ENCODE measurements around the gene AIG1. TPM values are rescaled to one million over a fixed set of nuclear protein-coding genes. Genes with fewer than 3 reads are reported as not detected.
A peak's percentile ranks its signal among the peaks of the same experiment; 100 is the strongest.

AIG1 gene
- total RNA-seq, 1 donor from 2014 or later = 35.2 TPM

- peaks cover 3% of the 10 kb centered on the region for H3K4me1 Mint-ChIP-seq (ENCODE audit: low read depth, unreplicated experiment)
- no peaks in the 10 kb centered on the region for H3K36me3 Mint-ChIP-seq (ENCODE audit: low read depth, unreplicated experiment)
- H3K27me3 ChIP-seq (ENCODE audit: insufficient read depth, low read length) = no peaks in the 10 kb centered on the region
- no peaks in the 10 kb centered on the region for H3K4me1 ChIP-seq (ENCODE audit: insufficient read depth, low read length)
- DNase-seq (ENCODE audit: low read depth) = peak; percentile 60
- no peak overlapping the region for H2AFZ ChIP-seq (ENCODE audit: low read depth, low read length)
- H3K4me3 ChIP-seq (ENCODE audit: insufficient read depth, low read depth, low read length) = no peak overlapping the region
- H3K9me3 Mint-ChIP-seq (ENCODE audit: unreplicated experiment) = no peaks in the 10 kb centered on the region
- H3K9me3 ChIP-seq (ENCODE audit: insufficient read depth, low read depth, low read length) = no peaks in the 10 kb centered on the region
- no peak overlapping the region for H3K4me2 ChIP-seq (ENCODE audit: low read length)
- no peak overlapping the region for H3K9ac ChIP-seq (ENCODE audit: low read length)
- H3K27ac ChIP-seq (ENCODE audit: low read depth, low read length) = no peak overlapping the region
- H3K4me3 Mint-ChIP-seq (ENCODE audit: unreplicated experiment) = no peak overlapping the region
- H3K79me2 ChIP-seq (ENCODE audit: insufficient read depth, low read length) = no peaks in the 10 kb centered on the region
- H3K36me3 ChIP-seq (ENCODE audit: insufficient read depth, low read length) = no peaks in the 10 kb centered on the region
- TF ChIP-seq CTCF (IDR thresholded peaks at IDR 0.05; ENCODE audit: insufficient read depth, low read depth, low read length) (no peak), EZH2 (IDR thresholded peaks at IDR 0.05; ENCODE audit: insufficient read depth, low read length) (no peak)
- H3K27ac Mint-ChIP-seq (ENCODE audit: unreplicated experiment) = no peak overlapping the region
- peaks cover 3% of the 10 kb centered on the region for H3K27me3 Mint-ChIP-seq (ENCODE audit: low read depth, unreplicated experiment)
- no peaks in the 10 kb centered on the region for H4K20me1 ChIP-seq (ENCODE audit: insufficient read depth, low read length)
- FAIRE-seq = no peak
Observed at GRCh38 chr6:143376861-143377260, 316.2 kb downstream of the AIG1 start.

- H3K4me3 ChIP-seq (ENCODE audit: insufficient read depth, low read depth, low read length) = no peak overlapping the region
- no peak for FAIRE-seq
Observed at GRCh38 chr6:143385636-143386035, 324.9 kb downstream of the AIG1 start.

More at GRCh38 chr6:143385636-143386035, 324.9 kb downstream of the AIG1 start:
- Mint-ChIP-seq H3K9me3 (ENCODE audit: unreplicated experiment) (peaks cover 6% of the 10 kb centered on the region), H3K4me1 (ENCODE audit: low read depth, unreplicated experiment) (no peaks in the 10 kb centered on the region), H3K4me3 (ENCODE audit: unreplicated experiment) (no peak overlapping the region), H3K27ac (ENCODE audit: unreplicated experiment) (no peak overlapping the region), H3K36me3 (ENCODE audit: low read depth, unreplicated experiment) (no peaks in the 10 kb centered on the region), H3K27me3 (ENCODE audit: low read depth, unreplicated experiment) (peaks cover 1% of the 10 kb centered on the region)
- no peaks in the 10 kb centered on the region for H3K36me3 ChIP-seq (ENCODE audit: insufficient read depth, low read length)
- H3K27me3 ChIP-seq (ENCODE audit: insufficient read depth, low read length) = no peaks in the 10 kb centered on the region
- H3K9ac ChIP-seq (ENCODE audit: low read length) = no peak overlapping the region
- no peaks in the 10 kb centered on the region for H3K4me1 ChIP-seq (ENCODE audit: insufficient read depth, low read length)
- H3K79me2 ChIP-seq (ENCODE audit: insufficient read depth, low read length) = no peaks in the 10 kb centered on the region
- TF ChIP-seq CTCF (IDR thresholded peaks at IDR 0.05; ENCODE audit: insufficient read depth, low read depth, low read length) (no peak), EZH2 (IDR thresholded peaks at IDR 0.05; ENCODE audit: insufficient read depth, low read length) (no peak)
- H2AFZ ChIP-seq (ENCODE audit: low read depth, low read length) = no peak overlapping the region
- H3K27ac ChIP-seq (ENCODE audit: low read depth, low read length) = no peak overlapping the region
- no peaks in the 10 kb centered on the region for H4K20me1 ChIP-seq (ENCODE audit: insufficient read depth, low read length)
- no peak for DNase-seq (ENCODE audit: low read depth)
- peaks cover 3% of the 10 kb centered on the region for H3K9me3 ChIP-seq (ENCODE audit: insufficient read depth, low read depth, low read length)
- no peak overlapping the region for H3K4me2 ChIP-seq (ENCODE audit: low read length)
